Neural crest cell (in vitro differentiated cells): ENCODE measurements around the gene JOSD1. TPM values are rescaled to one million over a fixed set of nuclear protein-coding genes. Genes with fewer than 3 reads are reported as not detected.

Experiments used
- DNase-seq: peaks from one replicate; pipeline ENCODE4 v3.0.0; 2021; ENCODE audit warnings: low read depth, mixed read lengths, low spot score
- H3K27ac Mint-ChIP-seq: one replicate; pipeline ENCODE4 v1.8.0; 2021; ENCODE audit warnings: mild to moderate bottlenecking, mixed read lengths; ENCODE audit not compliant: unreplicated experiment
- H3K27me3 Mint-ChIP-seq: 2 replicates; pipeline ENCODE4 v1.8.0; 2021; ENCODE audit warnings: low read depth, mild to moderate bottlenecking, mixed read lengths
- H3K36me3 Mint-ChIP-seq: 2 replicates; pipeline ENCODE4 v1.8.0; 2021; ENCODE audit warnings: low read depth, mild to moderate bottlenecking, mixed read lengths
- H3K4me1 Mint-ChIP-seq: 2 replicates; pipeline ENCODE4 v1.8.0; 2021; ENCODE audit warnings: mixed read lengths
- H3K4me3 Mint-ChIP-seq: one replicate; pipeline ENCODE4 v1.8.0; 2021; ENCODE audit warnings: mild to moderate bottlenecking, mixed read lengths
- H3K9me3 Mint-ChIP-seq: 2 replicates; pipeline ENCODE4 v1.8.0; 2021; ENCODE audit warnings: mixed read lengths
- CTCF ChIP-seq: fragments of 200-600 bp; sonication (generic); conservative IDR thresholded peaks from 2 replicates; pipeline ENCODE4 v1.5.0; 2021; ENCODE audit warnings: antibody characterized with exemption, mild to moderate bottlenecking
- long read RNA-seq: library from polyadenylated mRNA; unstranded; transcript quantifications from one replicate; pipeline ENCODE4 v2.0.0, GENCODE V29; 2020
- total RNA-seq: library from RNA; stranded (reverse); gene quantifications from 2 replicates; pipeline ENCODE4 v1.2.1, GENCODE V29; 2021

The JOSD1 gene
- total RNA-seq: 50.5 and 51.8 TPM in 2 replicates
- long read RNA-seq, partial matches to known transcripts: 1 of 17 reads
- long read RNA-seq, other reads (novel, unspliced or antisense): 14 of 17 reads

- Mint-ChIP-seq H3K9me3 (no peaks in the 10 kb centered on the region), H3K27ac (peak within 1 kb of the TSS; percentile 94), H3K36me3 (peaks cover 2% of the 10 kb centered on the region), H3K27me3 (peaks cover 2% of the 10 kb centered on the region), H3K4me1 (peaks cover 63% of the 10 kb centered on the region), H3K4me3 (peak within 1 kb of the TSS; percentile 95)
- peak; percentile 93 for DNase-seq
- TF ChIP-seq CTCF: no peak
Measured at GRCh38 chr22:38700789-38701628, at the start of gene JOSD1. Gene JOSD1, minus strand, starts transcription at chr22:38700943. Its CDS starts 956 bp downstream, at chr22:38699987.

DNA sequence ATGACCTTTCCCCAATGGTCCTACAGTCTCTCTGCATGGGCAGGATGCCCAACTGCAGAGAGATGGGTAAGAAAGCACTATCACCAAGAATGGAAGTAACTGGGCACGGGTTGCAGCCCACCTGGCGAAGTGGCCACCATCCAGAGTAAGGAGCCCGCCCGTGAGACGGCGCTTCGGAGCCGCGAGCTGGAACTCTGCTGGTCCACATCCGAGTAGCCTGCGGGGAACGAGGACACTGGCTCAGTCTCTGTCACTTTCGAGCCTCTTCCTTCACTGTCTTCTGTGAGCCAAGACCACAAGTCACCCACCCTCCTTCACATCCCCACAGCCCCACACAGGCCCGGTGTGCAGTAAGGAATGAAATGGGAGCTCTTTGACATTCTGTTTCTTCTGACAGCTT, 49.4 kb upstream of the JOSD1 start:
- no peaks in the 10 kb centered on the region for H3K36me3 Mint-ChIP-seq

DNA sequence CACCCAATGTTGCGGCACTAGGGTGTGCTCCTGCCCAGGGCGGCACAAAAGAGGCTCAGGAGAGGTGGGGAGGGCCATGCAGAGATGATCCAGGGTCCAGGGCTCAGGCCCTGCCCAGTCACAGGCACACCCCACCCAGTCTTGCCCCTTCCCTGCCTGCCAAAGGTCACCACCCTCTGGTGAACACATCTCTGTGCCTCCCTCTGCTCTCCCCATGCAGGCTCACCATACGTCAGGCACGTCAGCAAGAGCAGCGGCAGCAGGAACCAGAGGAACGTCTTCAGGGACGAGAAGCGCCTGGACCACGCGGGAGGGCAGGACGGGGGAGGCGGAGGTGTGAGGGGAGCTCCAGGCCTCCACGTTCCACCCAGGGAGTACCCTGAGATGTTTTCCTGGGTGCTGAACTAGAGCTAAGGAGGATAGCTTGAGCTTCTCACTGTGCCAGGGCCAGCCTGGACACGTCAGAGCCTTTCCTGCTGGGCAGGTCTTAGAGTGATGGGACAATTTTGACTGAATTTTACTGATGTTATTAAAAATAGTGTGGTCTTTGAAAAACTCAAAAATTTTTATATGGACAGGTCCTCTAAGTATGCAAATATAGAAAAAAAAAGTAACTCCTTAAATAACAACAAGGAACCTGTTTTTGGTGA, 47.9 kb upstream of the JOSD1 start:
- Mint-ChIP-seq H3K36me3 (no peaks in the 10 kb centered on the region), H3K4me1 (peaks cover 2% of the 10 kb centered on the region), H3K4me3 (no peak overlapping the region), H3K9me3 (no peaks in the 10 kb centered on the region), H3K27ac (no peak overlapping the region), H3K27me3 (no peaks in the 10 kb centered on the region)
- no peak for DNase-seq
- TF ChIP-seq CTCF: no peak

More for the DNA sequence above, 49.4 kb upstream of the JOSD1 start:
- Mint-ChIP-seq H3K27ac (no peak overlapping the region), H3K9me3 (no peaks in the 10 kb centered on the region), H3K4me3 (no peak overlapping the region), H3K4me1 (peaks cover 15% of the 10 kb centered on the region), H3K27me3 (no peaks in the 10 kb centered on the region)
- DNase-seq: no peak
- no peak for TF ChIP-seq CTCF

GRCh38 chr22:38745676-38746460, 45.1 kb upstream of the JOSD1 start:
- Mint-ChIP-seq H3K4me3 (no peak overlapping the region), H3K27ac (no peak overlapping the region), H3K27me3 (no peaks in the 10 kb centered on the region), H3K4me1 (no peaks in the 10 kb centered on the region), H3K36me3 (no peaks in the 10 kb centered on the region), H3K9me3 (no peaks in the 10 kb centered on the region)
- no peak for TF ChIP-seq CTCF
- no peak for DNase-seq

DNA sequence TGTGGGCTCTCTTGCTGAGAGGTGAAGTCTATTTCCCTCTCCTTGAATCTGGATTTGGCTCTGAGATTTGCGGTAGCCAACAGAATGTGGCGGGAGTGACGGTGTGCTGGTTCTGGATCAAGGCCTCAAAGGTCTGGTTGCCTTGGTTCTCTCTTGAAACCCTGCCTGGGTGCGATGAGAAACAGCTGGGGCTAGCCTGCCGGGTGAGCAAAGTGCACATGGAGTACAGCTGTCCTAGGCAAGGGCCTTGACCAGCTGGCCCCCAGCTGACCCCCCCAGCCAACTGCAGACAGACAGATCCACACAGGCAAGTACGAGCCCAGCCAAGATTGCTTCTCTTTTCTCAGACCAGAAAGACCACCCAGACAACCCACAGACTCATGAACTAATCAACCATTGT, 44.2 kb upstream of the JOSD1 start:
- TF ChIP-seq CTCF: no peak
- Mint-ChIP-seq H3K27ac (peak overlapping the region; percentile 62), H3K9me3 (no peaks in the 10 kb centered on the region), H3K4me1 (no peaks in the 10 kb centered on the region), H3K27me3 (no peaks in the 10 kb centered on the region), H3K36me3 (no peaks in the 10 kb centered on the region), H3K4me3 (no peak overlapping the region)
- no peak for DNase-seq
